Spleen (tissue), 7 donors: ENCODE data around the gene IFNGR1.
"Not testable (repeated sequence)": the region's sequence is repeated elsewhere in the genome, so short reads cannot be mapped to it uniquely, and the experiment has no call there.

Experiments
- CTCF ChIP-seq, 11 experiments: fragments of 200-600 bp in 7 of 11; fragments of 450-650 bp in 4 of 11; sonication (generic) in 4 of 11; IDR thresholded peaks in 8 of 11; conservative IDR thresholded peaks in 3 of 11; 1 replicate in 7 of 11; 2 replicates in 4 of 11; pipeline versions ENCODE4 v1.4.0 to v1.8.0; 2016 to 2021; ENCODE audit warnings: antibody characterized with exemption in 11 of 11, inconsistent platforms in 4 of 11, mild to moderate bottlenecking in 1 of 11
- POLR2A ChIP-seq, 3 donors: fragments of 450-650 bp; IDR thresholded peaks; one replicate each; pipeline ENCODE4 v1.5.1; 2017; ENCODE audit warnings: antibody characterized with exemption in 3 of 3, mild to moderate bottlenecking in 1 of 3
- POLR2AphosphoS5 ChIP-seq, 3 donors: sonication (generic); formaldehyde crosslinking; IDR thresholded peaks; one replicate each; pipeline ENCODE4 v1.5.1; 2017; ENCODE audit warnings: antibody characterized with exemption in 3 of 3
- donor health status: DM: no; HTN: no; CAD: no; lungs with moderate emphysema.
- donor health status: DM: no; HTN: no; CAD: no.
- donor health status: DM: no; HTN: no; CAD: no.

DNA sequence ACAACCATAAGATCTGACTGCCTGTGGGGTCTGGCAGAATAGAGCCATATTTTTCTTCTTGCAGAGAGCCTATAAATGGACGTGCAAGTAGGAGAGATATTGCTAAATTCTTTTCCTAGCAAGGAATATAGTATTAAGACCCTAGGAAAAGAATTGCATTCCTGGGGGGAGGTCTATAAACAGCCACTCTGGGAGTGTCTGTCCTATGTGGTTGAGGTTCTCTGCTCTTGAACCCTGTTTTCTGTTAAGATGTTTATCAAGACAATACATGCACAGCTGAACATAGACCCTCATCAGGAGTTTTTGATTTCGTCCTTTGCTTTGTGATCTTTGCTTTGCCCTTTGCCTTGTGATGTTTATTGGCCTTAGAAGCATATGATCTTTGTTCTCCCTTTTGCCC lies 35.2 kb upstream of the IFNGR1 start:
- TF ChIP-seq POLR2A (IDR thresholded peaks at IDR 0.05); CTCF (IDR thresholded peaks at IDR 0.05 in 8 of 11, conservative IDR thresholded peaks at IDR 0.05 in 3 of 11); POLR2AphosphoS5 (IDR thresholded peaks at IDR 0.05): not testable (repeated sequence)
